GM10266 (cell line): Measurements from ENCODE around the gene MTUS2.

Experiments
- DNase-seq: peaks from one replicate; pipeline ENCODE4 v3.0.0; 2012; ENCODE audit errors: extremely low spot score
- CTCF ChIP-seq: IDR thresholded peaks from 2 replicates; pipeline ENCODE4 v1.5.1; 2012; ENCODE audit warnings: mild to moderate bottlenecking, low read depth; ENCODE audit not compliant: control insufficient read depth, insufficient read depth; ENCODE audit errors: missing control alignments

The MTUS2 gene

GRCh38 chr13:29131881-29132668 lies 311.9 kb downstream of the MTUS2 start:
- no peak for DNase-seq
- no peak for TF ChIP-seq CTCF

GRCh38 chr13:29136341-29136740 lies 316.2 kb downstream of the MTUS2 start:
- DNase-seq = no peak
- TF ChIP-seq CTCF = no peak

GRCh38 chr13:29137016-29137415 lies 316.9 kb downstream of the MTUS2 start:
- no peak for TF ChIP-seq CTCF
- no peak for DNase-seq

- DNase-seq = no peak
- no peak for TF ChIP-seq CTCF
Measured at GRCh38 chr13:29137995-29138394, 317.9 kb downstream of the MTUS2 start.

GRCh38 chr13:29140277-29140676 lies 320.1 kb downstream of the MTUS2 start:
- no peak for DNase-seq
- TF ChIP-seq CTCF = no peak

GRCh38 chr13:29143847-29144246 lies 323.7 kb downstream of the MTUS2 start:
- no peak for TF ChIP-seq CTCF
- DNase-seq = no peak

- DNase-seq = no peak
Measured at GRCh38 chr13:29154390-29154789, 334.3 kb downstream of the MTUS2 start.

More at GRCh38 chr13:29154390-29154789, 334.3 kb downstream of the MTUS2 start:
- no peak for TF ChIP-seq CTCF
